NCI-H2107 treated with DMSO at 0.1 percent for 48 hours (cell line): ENCODE data around the gene DCUN1D3.
"Not testable (repeated sequence)": the region's sequence is repeated elsewhere in the genome, so short reads cannot be mapped to it uniquely, and the experiment has no call there.

Experiments used
- DNase-seq: peaks from one replicate; lab custom pipeline; 2025; ENCODE audit not compliant: unreplicated experiment; lab: John Stamatoyannopoulos, UW

The DCUN1D3 gene

DNA sequence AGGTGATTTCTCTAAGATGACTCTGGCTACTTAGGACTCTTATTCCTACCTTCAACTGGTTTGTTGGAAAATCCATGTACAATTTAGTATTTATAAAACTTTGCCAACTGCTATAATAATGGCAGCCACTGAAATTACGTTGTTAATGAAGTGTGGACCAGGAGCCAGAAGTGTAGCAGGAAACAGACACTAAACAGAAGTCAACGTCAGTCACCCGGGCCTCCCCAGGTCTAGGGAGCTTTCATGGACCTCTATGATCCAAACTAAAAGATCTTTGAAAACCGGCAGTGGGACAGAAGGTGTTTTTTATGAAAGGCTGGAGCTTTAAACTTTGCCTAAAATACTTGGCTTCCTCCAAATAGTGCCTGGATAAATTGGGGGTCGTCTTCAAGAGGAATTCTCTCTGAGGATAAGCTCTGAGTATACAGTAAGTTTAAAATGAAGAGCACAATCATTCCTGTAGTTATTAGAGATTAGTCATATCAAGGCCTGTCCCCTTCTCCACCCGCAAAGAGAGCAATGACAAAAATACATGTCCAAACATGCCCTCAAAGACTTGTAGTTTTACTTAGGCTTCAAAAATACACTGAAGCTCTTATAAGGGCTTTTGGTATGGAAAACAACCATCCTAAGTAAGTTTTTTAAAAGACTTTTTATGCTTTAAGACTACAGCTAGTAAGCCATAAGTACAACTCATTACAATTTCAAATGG lies 34.6 kb downstream of the DCUN1D3 start:
- DNase-seq, result no peak

DNA sequence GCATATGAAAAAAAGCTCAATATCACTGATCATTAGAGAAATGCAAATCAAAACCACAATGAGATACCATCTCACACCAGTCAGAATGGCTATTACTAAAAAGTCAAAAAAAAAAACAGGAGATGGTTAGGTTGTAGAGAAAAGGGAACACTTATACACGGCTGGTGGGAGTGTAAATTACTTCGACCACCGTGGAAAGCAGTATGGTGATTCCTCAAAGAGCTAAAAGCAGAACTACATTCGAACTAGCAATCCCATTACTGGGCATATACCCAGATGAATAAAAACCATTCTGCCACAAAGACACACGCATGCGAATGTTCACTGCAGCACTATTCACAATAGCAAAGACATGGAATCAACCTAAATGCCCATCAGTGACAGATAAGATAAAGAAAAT lies 35.8 kb downstream of the DCUN1D3 start:
- DNase-seq, result not testable (repeated sequence)

DNA sequence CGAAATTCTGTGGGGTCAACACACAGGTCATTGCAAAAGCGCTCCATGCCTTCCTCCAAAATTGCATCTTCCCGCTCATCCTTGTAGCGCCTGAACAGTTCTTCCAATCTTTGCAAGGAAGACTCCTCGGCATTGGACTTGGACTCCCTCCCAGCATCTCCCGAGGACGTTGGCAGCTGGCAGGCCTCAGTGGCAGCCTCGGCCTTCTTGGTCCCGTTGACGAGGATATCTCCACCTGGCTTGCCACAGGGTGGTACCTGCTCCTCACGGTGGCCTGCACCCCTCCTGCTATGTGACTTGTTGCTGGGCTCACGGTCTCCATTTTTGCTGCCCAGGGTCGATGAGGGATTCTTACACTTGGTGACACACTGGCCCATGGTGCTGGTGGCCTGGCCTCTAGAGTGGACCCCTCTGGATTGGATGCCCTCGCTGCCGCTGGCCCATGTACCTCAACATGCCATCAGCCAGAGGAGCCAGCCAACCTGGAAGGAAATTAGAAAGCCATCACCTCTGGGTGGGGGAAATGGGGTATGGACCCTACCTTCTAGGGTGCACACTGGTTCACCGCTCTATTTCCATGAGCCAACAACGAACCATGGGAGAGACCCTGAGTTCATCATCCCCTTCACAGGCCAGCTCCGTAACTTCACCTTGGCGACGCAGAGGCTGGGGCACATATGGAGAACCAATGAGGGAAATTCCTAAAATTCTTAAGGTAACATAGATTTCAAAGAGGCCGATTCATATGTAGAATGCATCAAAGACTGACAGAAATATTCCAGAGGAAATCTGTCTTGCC lies 37.8 kb downstream of the DCUN1D3 start:
- no peak for DNase-seq

DNA sequence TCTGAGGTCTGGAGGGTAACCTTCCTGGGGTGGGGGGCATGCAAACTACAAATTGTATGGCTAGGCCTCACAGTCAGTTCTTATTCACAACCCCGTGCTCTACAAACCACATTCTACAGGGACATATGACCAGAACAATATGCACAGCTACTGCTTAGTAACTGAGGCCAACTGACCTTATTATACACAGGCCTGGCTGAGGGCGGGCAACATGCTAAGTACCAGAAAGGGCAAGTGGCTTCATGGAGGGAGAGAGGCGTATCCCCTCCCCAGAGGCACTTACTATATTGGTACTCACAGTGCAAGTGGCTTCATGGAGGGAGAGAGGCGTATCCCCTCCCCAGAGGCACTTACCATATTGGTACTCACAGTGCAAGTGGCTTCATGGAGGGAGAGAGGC lies 39.2 kb downstream of the DCUN1D3 start:
- DNase-seq, result not testable (repeated sequence)

DNA sequence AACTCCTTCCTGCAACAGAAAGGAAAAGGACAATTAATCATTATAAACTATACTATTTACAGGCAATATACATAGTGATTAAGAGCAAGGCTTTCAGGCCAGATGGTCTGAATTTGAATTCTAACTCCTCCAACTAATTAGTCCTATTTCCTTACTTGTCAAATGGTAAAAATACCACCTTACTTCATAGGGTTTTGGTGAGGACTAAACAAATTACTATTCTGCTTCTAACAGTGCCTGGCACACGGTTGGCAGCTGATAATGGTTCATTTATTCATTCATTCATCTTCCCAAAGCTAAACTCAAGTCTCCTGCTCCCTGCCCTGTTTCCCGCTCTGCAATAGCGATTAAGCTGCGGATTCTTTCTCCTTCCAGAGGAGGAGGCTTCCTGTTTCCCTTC lies 39.8 kb downstream of the DCUN1D3 start:
- DNase-seq, result no peak

DNA sequence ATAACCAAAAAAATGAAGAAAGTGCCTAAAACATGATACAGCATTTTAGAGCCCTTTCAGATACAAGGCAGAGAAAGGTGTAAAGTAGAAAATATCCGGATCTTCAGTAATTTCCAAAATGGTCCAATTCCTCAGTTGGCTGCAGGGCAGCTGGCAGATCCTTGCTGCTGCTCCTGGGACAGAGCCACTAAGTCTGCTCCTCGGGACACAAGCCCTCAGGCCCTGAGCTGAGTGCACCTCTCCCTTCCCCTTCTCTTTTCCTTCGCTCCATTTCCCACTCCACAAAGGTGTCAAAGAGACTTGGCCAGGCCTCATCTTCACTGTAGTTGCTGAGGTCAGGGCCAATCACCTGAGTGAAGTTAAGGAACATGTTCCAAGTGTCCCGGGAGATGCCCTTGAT lies 40.5 kb downstream of the DCUN1D3 start:
- DNase-seq, result no peak

DNA sequence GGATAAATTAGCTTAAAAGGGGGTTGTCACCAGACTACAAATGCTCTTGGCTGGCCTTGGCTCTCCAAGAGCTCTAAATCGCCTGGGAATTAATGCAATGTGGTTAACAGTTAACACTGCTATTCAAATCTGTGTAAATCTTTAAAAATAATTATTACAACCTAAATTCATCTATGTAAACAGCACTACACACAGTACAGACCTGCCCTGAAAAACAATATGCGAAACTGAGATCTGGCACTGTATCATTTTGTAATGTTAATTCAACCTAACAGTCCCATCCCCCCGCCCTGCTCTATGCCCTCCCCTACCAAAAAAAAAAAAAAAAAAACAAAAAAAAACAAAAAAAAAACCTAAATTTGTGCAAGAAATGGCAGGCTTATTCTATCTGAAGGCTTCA lies 40.9 kb downstream of the DCUN1D3 start:
- no peak for DNase-seq

DNA sequence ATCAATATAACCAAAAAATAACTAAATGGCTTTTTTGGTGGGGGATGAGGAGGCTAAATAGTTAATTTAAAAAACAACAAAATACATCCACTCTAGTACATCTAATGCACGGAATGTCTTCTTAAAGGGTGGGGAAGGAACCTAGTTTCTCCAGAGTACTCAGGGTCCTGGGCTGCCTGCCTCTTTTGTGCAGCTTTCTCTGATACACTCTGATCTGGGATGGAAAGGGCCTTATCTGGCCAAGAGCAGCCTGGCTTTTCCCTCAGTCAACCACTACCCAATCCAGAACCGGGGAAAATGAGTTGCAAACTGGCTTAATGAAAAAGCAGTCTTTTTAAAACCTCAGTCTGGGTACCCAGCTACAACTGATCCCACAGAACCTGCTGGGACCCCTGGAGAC lies 42.9 kb downstream of the DCUN1D3 start:
- DNase-seq, result no peak

DNA sequence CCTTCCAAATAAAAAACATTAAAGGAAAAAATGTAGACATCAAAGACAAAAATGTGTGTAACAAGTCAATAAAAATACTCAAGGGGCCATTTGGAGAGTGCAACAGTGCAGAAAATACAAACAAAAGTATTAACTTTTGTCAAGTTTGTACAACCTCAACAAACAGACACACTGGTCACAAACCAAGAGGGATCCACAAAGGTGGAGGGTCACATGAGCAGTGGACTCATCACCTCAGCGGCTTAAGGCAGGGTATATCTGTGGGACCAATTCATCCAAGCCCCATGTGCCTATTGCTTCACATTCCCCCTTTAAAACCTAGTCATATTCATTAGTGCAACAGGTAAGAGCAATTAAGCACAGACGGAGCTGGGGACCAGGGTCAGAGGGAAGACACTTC lies 45.2 kb downstream of the DCUN1D3 start:
- no peak for DNase-seq

DNA sequence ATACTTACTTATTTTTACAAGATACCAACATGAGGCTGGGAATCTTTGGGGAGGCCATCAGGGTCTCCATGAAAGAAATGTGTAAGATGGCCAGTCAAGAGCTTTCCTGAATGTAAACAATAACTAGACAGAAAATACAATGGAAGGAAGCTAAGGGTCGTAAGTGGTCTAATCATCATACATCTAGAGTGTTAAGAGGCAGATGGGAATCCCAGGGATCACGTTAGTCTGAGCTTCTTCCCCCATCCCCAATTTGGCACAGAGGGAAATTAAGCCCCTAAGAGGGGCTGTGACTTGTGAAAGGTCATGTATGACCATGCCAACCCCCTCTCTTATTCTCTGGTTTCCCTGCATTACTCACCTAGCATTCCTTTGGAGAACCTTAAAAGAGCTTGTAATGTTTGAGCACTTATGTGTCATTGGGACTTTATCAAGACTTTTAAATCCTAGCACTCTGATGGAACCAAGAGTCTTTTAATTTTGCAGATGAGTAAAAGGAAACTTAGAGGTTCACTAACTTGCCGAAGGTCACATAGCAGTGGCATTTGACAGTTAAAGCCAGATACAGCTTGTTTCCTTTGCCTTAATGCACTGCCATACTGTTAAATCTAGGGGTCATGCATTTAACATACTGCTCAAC lies 46.1 kb downstream of the DCUN1D3 start:
- DNase-seq, result no peak

DNA sequence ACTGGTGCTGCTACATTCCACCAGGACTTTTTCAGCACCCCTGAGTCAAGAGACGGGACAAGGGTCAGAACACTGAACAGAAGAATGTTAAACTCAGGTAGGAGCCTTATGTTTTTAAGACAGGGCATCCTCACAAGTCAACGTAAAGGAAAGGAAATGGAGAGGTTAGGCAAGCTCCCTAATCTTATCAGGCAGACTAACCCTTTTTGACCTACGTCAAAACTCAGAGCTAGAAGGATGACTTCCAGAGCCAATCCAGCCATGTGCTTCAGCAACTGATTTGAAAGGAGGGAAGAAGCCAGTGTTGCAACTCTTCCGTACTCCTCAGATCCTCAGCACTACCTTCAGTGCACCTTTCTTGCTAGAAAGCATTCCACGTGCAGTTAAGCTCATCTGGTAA lies 47.0 kb downstream of the DCUN1D3 start:
- no peak for DNase-seq

DNA sequence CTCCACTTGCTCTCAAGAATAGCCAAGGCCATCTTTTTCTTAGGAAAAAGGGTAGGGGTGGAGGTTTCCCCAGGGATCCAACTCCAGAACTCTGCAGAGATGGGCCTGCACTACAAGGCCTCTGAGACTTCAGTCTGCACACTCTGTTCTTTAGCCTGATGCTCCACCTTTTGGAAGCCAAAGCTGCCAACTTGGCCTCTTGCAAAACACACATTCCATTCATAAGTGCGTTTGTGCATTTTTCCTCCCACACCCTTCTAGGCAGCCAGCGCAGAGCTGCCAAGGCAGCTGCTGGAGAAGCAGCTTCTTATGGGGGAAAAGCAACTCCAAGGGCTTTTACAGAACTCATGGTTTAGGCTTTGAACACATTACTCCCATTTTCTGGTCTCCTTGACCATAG lies 48.6 kb downstream of the DCUN1D3 start:
- no peak for DNase-seq

DNA sequence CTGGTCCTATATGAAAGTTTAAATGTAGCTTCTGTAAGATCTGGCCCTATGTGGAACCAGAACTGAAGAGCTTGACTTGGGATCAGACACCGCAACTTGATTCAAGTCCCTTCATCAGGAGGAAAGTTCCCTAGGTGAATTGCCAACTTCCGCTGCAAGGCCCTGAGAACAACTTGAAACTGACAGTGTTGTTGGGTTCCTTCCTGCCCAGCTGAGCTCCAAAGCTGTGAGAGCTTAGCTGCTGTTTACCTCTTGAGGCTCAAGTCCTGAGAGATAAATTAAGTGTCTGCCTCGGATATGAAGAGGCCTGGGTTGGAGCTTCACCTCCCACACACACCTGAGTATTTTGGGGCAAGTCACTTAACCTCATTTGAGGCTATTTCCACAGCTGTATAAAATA lies 49.2 kb downstream of the DCUN1D3 start:
- no peak for DNase-seq

DNA sequence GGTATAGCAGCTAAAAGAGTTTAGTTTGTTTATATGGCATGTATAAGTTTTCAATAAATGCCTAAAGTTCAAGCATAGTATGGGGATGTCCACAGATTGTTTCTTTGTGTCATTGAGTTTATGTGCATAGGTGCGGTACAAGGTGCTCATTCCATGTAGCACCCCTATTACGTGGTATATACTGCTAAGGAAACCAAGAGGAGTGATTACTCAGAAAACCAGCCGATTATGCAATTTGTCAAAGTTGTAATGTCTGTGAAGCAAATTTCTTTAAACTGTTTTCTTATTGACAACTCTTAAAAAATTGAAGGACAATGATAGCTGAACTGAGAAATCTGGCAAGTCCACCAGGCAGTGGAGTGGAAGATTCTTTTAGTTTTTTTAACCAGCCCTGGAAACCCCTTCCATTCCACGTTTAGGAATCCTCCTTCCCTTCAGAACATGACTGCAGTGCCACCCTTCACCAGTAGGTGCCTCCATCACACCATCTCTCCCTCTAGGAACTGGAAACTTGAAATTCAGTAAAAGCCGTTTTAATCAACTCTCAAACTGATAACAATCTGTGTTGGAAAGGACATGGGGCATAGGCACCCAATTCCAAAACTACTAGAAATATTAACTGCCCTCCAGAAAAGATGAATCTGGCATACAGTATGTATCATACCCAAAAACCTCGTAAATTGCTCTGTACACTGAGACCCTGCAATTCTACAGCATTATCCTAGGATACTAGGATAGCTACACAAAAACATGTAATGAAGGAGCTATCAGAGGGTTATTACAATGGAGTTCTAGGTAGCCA lies 50.4 kb downstream of the DCUN1D3 start:
- peak; percentile 33 for DNase-seq

DNA sequence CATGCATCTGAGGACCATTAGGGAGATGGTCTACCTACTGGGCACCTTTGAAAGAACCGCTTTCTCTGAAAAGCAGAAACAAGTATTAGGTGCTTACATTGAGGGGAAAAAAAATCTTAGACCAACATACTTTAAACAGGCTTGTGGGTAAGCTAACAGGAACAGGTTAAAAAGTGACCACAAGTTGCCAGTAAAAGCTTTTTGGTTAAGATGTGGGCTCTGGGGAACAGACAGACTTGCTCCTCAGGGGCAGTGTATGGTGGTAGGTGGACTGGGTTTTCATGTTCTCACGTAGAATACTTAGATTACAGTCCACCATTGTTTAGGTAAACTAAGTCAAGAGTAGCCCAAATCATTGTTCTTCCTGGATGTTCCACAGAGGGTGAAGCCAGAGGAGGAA lies 52.6 kb downstream of the DCUN1D3 start:
- DNase-seq, result no peak

DNA sequence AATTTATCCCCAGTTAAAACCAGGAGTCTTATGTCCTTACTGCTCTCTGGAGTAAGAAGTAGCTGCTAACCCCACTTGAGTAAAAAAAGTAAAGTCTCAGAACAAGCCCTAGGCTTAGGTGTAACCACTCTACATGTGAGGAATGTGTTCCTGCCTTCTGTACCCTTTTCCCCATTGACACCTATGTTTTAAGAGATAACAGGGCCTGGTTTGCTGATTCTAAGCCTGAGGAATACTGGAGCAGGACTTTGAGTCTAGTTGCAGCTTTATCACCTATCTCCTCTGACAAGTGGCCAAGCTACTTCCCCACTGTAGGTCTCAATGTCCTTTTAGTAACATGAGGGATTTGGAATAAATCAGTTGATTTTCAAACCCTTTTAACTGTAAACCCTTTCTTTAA lies 53.6 kb downstream of the DCUN1D3 start:
- DNase-seq, result no peak

DNA sequence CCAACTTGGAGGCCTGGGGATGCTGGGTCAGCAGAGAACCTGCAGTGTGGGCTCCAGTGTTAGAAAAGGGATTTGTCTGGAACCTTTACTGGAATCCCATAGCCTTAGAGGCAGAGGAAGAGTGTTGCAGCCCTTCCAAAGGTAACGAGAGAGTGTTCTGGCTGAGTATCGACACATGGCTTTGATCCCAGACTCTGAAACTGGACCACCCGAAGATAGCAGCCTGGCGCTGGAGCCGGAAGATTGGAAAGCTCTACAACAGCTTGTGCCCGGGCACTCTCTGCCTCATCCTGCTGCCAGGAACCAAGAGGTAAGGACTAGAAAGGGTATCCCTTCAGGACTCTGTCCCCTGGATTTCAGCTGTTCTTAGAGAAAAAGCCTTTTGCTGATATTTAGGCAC lies 54.1 kb downstream of the DCUN1D3 start:
- DNase-seq, result no peak

DNA sequence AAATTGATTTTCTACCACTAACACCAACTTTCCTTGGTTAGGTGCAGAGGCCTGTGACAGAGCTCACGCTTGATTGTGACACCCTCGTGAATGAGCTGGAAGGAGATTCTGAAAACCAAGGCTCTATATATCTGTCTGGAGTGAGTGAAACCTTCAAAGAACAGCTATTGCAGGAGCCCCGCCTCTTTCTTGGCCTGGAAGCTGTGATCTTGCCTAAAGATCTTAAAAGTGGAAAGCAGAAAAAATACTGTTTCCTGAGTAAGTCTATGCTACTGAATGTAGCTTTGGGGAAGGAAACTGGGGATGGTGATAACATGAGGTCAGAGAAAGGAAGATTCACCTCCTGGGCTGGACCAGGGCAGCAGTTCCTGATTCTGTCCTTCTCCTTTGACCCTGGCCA lies 55.6 kb downstream of the DCUN1D3 start:
- no peak for DNase-seq

DNA sequence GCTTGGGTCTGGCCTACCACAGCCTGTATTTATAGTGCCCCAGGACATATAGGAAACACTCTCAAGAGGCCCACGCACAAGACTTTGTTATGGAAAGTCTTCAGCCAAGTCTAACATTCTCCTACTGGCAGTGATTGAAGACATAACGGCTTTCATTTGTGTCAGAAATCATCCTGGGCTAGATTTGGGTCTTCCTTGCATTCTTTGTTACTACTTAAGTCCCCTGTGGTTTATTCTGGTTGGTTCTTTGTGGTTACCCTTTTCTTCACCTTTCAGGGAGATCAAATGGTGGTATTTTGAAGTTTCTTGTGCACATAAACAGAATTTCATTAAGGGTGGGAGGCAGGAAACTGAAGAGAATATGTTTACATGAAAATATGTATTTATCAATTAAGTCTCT lies 56.1 kb downstream of the DCUN1D3 start:
- DNase-seq, result no peak

DNA sequence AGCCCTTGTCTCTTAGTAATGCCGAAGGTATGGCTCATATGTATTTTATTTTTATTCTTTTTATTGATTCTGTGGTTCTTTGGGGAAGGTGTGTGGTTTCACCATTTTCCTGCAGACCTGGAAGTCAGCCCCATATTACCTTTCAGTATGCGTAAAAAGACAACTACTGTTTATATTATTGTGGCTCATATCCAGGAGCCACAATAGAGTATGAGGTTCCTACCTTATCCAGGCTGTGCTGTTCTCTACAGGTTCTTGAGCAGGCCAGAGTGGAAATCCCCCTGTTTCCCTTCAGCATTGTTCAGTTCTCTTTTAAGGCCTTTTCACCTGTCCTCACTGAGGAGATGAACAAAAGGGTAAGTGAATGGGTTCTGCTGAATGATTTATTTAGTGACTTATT lies 60.7 kb downstream of the DCUN1D3 start:
- peak; percentile 44 for DNase-seq

DNA sequence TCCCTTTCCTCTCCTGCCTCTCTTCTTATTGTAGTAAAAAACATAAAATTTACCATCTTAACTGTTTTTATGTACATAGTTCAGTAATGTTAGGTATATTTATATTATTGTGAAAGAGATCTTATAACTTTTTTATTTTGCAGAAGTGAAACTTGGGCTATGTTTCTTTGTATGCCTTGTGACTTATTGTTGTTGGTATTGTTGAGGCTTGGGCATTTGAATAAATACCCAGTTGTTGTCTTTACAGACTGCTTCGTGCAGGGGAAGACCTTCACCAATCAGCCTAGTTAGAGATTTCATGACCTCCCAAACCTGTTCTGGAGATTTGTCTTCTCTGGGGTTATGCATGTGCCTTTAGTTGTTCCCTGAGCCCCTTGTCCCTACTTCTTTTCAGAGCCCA lies 61.9 kb downstream of the DCUN1D3 start:
- DNase-seq, result no peak
